SK-N-MC (cell line): Measurements from ENCODE around the gene LCN1.

Experiments
- DNase-seq: peaks from one replicate; pipeline ENCODE4 v3.0.0-alpha.2; 2011; ENCODE audit warnings: low read depth, low spot score
- H3K27ac ChIP-seq: fragments of 200-600 bp; sonication (generic); 2 replicates; pipeline ENCODE4 v1.5.1; 2016; ENCODE audit warnings: mixed run types
- H3K36me3 ChIP-seq: fragments of 200-600 bp; sonication (generic); 2 replicates; pipeline ENCODE4 v1.6.1; 2017; ENCODE audit warnings: antibody characterized with exemption, low read length, mixed read lengths; ENCODE audit not compliant: insufficient read depth
- H3K4me3 ChIP-seq: fragments of 200-600 bp; sonication (generic); 2 replicates; pipeline ENCODE4 v1.5.1; 2016
- H3K9ac ChIP-seq: fragments of 200-600 bp; sonication (generic); 2 replicates; pipeline ENCODE4 v1.8.0; 2017; ENCODE audit warnings: mixed run types, mixed read lengths; ENCODE audit not compliant: insufficient read length
- H3K9me3 ChIP-seq: fragments of 200-600 bp; sonication (generic); 2 replicates; pipeline ENCODE4 v1.6.1; 2017; ENCODE audit warnings: low read depth, mild to moderate bottlenecking, antibody characterized with exemption, low read length, moderate library complexity, mixed read lengths
- EZH2 ChIP-seq: fragments of 200-600 bp; sonication (generic); IDR thresholded peaks from one replicate; pipeline ENCODE4 v1.6.1; 2017; ENCODE audit warnings: antibody characterized with exemption
- FOXP2 ChIP-seq: optimal IDR thresholded peaks from 2 replicates; pipeline ENCODE3; 2011; ENCODE audit warnings: mild to moderate bottlenecking, moderate library complexity; ENCODE audit not compliant: insufficient read depth; ENCODE audit errors: extremely low read length, control extremely low read depth
- POLR2AphosphoS5 ChIP-seq: IDR thresholded peaks from 2 replicates; pipeline ENCODE4 v1.6.1; 2012; ENCODE audit warnings: mild to moderate bottlenecking, low read depth, low read length, borderline replicate concordance

LCN1 gene

GRCh38 chr9:135520916-135521607 is at the start of gene LCN1:
LCN1 (plus strand) TSS chr9:135521440; CDS start chr9:135521498, 58 bp downstream.
- TF ChIP-seq POLR2AphosphoS5 (no peak), EZH2 (no peak), FOXP2 (no peak)
- H3K4me3 ChIP-seq, result no peak within 1 kb of the TSS
- no peaks in the 10 kb centered on the region for H3K9me3 ChIP-seq
- no peak for DNase-seq
- H3K27ac ChIP-seq, result no peak within 1 kb of the TSS
- H3K36me3 ChIP-seq, result no peaks in the 10 kb centered on the region
- H3K9ac ChIP-seq, result no peak within 1 kb of the TSS

- no peak overlapping the region for H3K27ac ChIP-seq
- no peaks in the 10 kb centered on the region for H3K9me3 ChIP-seq
- no peak for DNase-seq
- no peak overlapping the region for H3K9ac ChIP-seq
- H3K36me3 ChIP-seq, result no peaks in the 10 kb centered on the region
- H3K4me3 ChIP-seq, result no peak overlapping the region
- no peak for TF ChIP-seq EZH2
- TF ChIP-seq POLR2AphosphoS5, result no peak
- no peak for TF ChIP-seq FOXP2
Observed at GRCh38 chr9:135471791-135472640, 49.2 kb upstream of the LCN1 start.

GRCh38 chr9:135473972-135474543 is 47.2 kb upstream of the LCN1 start:
- H3K36me3 ChIP-seq, result no peaks in the 10 kb centered on the region
- no peak overlapping the region for H3K9ac ChIP-seq
- TF ChIP-seq EZH2 (no peak), FOXP2 (no peak), POLR2AphosphoS5 (no peak)
- no peak overlapping the region for H3K4me3 ChIP-seq
- H3K9me3 ChIP-seq, result no peaks in the 10 kb centered on the region
- H3K27ac ChIP-seq, result no peak overlapping the region
- no peak for DNase-seq

GRCh38 chr9:135474915-135475314 is 46.3 kb upstream of the LCN1 start:
- Histone ChIP-seq H3K4me3 (peak overlapping the region; percentile 49), H3K9me3 (no peaks in the 10 kb centered on the region), H3K9ac (no peak overlapping the region), H3K27ac (no peak overlapping the region), H3K36me3 (no peaks in the 10 kb centered on the region)
- no peak for TF ChIP-seq POLR2AphosphoS5
- no peak for TF ChIP-seq EZH2
- no peak for TF ChIP-seq FOXP2
- no peak for DNase-seq

- Histone ChIP-seq H3K9me3 (no peaks in the 10 kb centered on the region), H3K36me3 (no peaks in the 10 kb centered on the region), H3K4me3 (no peak overlapping the region), H3K27ac (peak overlapping the region; percentile 64), H3K9ac (no peak overlapping the region)
- TF ChIP-seq EZH2, result no peak
- TF ChIP-seq FOXP2, result no peak
- TF ChIP-seq POLR2AphosphoS5, result no peak
- no peak for DNase-seq
Observed at GRCh38 chr9:135476561-135477355, 44.5 kb upstream of the LCN1 start.

GRCh38 chr9:135478191-135478590 is 43.0 kb upstream of the LCN1 start:
- Histone ChIP-seq H3K9me3 (no peaks in the 10 kb centered on the region), H3K9ac (no peak overlapping the region), H3K36me3 (no peaks in the 10 kb centered on the region), H3K27ac (peak overlapping the region; percentile 44; the same call in 1 of the 2 replicates), H3K4me3 (0 out of 2 replicates have a peak overlapping the region, but pooled peaks have one; percentile 19)
- no peak for TF ChIP-seq FOXP2
- no peak for TF ChIP-seq POLR2AphosphoS5
- TF ChIP-seq EZH2, result no peak
- no peak for DNase-seq

- Histone ChIP-seq H3K27ac (0 out of 2 replicates have a peak overlapping the region, but pooled peaks have one; percentile 44), H3K4me3 (peak overlapping the region; percentile 19; the same call in 1 of the 2 replicates), H3K36me3 (no peaks in the 10 kb centered on the region; the same call in 1 of the 2 replicates), H3K9ac (no peak overlapping the region), H3K9me3 (no peaks in the 10 kb centered on the region)
- TF ChIP-seq FOXP2 (no peak), POLR2AphosphoS5 (no peak), EZH2 (no peak)
- DNase-seq, result no peak
Observed at GRCh38 chr9:135478829-135479468, 42.3 kb upstream of the LCN1 start.
